Hematopoietic multipotent progenitor cell treated with erythropoietin and hydrocortisone succinate and interleukin-3 and kit ligand, for 15 days (in vitro differentiated cells): ENCODE data around the gene CDC42BPG.

Source experiments
- DNase-seq: peaks from one replicate; pipeline ENCODE4 v3.0.0-alpha.2; 2015; ENCODE audit warnings: low spot score

CDC42BPG gene, protein sequence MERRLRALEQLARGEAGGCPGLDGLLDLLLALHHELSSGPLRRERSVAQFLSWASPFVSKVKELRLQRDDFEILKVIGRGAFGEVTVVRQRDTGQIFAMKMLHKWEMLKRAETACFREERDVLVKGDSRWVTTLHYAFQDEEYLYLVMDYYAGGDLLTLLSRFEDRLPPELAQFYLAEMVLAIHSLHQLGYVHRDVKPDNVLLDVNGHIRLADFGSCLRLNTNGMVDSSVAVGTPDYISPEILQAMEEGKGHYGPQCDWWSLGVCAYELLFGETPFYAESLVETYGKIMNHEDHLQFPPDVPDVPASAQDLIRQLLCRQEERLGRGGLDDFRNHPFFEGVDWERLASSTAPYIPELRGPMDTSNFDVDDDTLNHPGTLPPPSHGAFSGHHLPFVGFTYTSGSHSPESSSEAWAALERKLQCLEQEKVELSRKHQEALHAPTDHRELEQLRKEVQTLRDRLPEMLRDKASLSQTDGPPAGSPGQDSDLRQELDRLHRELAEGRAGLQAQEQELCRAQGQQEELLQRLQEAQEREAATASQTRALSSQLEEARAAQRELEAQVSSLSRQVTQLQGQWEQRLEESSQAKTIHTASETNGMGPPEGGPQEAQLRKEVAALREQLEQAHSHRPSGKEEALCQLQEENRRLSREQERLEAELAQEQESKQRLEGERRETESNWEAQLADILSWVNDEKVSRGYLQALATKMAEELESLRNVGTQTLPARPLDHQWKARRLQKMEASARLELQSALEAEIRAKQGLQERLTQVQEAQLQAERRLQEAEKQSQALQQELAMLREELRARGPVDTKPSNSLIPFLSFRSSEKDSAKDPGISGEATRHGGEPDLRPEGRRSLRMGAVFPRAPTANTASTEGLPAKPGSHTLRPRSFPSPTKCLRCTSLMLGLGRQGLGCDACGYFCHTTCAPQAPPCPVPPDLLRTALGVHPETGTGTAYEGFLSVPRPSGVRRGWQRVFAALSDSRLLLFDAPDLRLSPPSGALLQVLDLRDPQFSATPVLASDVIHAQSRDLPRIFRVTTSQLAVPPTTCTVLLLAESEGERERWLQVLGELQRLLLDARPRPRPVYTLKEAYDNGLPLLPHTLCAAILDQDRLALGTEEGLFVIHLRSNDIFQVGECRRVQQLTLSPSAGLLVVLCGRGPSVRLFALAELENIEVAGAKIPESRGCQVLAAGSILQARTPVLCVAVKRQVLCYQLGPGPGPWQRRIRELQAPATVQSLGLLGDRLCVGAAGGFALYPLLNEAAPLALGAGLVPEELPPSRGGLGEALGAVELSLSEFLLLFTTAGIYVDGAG (N-terminal part only)

GRCh38 chr11:64844330-64845128 is at the start of gene CDC42BPG:
Gene CDC42BPG, minus strand, starts transcription at chr11:64844653. Its CDS starts 84 bp downstream, at chr11:64844569.
- peak; percentile 70 for DNase-seq

DNA sequence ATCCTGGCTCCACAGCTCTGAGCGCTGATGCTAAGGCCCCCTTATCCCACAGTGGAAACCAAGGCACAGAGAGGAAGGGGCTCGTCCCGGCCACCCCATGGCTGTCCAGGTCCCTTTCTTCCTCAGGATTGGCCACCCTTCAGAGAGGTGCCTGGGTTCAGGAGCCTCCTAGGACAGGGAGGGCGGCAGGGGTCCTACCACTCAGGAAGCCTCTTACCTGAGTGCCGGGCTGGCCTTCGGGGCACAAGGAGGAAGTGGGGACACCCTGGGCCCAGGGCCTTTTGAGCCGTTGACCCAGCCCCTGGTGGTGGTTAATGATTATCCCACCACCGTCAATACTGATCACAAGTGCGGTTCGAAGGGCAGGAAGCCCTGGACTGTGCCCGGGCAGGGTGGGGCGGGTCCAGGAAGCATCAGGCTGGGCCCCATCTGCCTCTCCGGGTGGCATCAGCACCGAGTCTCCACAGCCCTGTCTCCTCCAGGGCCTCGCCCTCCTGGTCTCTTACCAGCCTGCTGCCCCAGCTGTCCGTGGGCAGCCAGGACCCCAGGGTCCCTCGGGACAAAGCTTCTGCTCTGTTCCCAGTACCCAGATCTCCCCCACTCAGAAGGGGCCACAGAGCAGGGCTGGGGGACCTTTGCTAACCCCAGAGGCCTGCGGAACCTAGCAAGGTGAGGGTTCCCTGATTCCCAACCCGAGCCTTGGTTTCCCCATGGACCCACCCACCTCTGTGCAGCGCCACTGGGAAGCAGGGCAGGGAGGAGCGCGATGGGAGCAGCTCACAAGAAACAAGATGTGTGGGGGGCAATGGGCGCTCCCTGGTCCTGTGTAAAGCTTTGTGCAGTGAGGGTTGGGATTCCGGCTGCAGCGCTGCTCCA is 49.0 kb upstream of the CDC42BPG start:
- DNase-seq: no peak

DNA sequence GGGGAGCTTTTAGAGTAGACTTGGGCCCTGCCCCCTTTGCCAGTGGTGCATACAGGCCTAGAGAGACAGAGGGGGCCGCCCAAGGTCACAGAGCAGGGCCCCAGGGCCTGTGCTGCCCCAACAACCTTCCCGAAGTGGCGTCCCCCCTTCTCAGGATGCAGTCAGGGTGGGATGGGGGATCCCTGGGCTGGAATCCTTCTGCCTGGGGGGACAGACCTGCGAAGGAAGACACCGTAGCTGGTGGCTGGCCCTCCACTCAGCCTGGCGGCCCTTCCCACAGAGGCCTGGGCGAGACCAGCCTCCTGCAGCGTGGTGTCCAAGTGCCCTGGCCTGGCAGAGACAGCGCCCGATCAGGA is 48.4 kb upstream of the CDC42BPG start:
- no peak for DNase-seq

DNA sequence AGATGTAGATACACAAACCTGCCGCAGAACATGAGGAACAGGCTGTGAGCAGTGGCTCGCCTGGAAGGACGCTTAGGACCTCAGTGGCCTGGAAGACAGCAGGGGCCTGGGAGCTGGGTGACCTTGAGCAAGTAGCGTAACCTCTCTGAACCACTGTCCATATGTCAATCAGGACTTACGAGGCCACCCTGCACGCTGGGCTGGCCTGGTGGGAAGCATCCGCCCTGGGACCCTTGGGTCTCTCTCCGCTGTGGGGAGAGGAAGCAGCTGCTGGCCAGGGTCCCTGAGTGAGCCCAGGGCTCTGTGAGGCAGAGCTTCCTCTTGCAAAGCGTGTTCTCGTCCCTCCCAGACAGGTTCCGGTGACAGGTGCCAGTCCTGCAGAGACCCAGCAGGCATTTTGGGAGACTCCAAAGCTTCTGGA is 48.0 kb upstream of the CDC42BPG start:
- DNase-seq: no peak

GRCh38 chr11:64891880-64892279 is 47.4 kb upstream of the CDC42BPG start:
- no peak for DNase-seq

GRCh38 chr11:64891215-64891848 is 46.9 kb upstream of the CDC42BPG start:
- no peak for DNase-seq

DNA sequence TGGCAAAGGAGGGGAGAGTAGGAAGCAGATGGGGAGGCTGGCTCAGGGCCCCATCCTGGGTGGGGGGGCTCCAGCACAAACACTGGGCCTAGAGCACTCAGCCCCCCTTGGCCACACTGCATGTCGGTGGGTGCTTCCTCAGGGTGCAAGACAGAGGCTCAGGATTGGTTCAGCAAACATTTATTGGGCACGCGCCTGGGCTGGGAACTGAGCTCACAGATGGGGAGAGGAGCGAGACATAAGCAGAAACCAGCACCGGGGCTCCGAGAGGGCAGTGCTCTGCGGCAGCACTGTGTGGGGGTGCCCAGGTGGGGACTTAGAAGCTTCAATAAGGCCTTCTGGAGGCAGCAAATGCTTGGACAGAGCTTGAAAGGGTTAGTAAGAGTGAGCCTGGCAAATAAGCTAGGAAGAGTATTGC is 46.1 kb upstream of the CDC42BPG start:
- DNase-seq: no peak

- DNase-seq: peak; percentile 96
Measured at GRCh38 chr11:64888729-64889511, 44.5 kb upstream of the CDC42BPG start.

DNA sequence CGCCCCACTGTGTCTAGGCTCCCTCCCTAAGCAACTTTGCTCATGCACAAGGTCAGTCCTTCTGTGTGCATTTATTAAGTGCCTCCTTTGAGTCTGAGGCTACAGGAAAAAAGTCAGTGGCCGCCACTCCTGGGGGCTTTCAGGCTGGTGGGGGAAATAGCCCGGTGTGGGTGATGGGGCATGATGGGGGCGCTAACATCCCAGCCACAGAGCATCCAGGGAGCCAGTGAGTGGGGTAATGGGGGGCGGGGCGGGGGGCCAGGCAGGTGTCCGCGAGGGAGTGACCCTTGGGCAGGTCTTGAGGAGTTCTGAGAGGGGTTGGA is 43.9 kb upstream of the CDC42BPG start:
- DNase-seq: no peak

DNA sequence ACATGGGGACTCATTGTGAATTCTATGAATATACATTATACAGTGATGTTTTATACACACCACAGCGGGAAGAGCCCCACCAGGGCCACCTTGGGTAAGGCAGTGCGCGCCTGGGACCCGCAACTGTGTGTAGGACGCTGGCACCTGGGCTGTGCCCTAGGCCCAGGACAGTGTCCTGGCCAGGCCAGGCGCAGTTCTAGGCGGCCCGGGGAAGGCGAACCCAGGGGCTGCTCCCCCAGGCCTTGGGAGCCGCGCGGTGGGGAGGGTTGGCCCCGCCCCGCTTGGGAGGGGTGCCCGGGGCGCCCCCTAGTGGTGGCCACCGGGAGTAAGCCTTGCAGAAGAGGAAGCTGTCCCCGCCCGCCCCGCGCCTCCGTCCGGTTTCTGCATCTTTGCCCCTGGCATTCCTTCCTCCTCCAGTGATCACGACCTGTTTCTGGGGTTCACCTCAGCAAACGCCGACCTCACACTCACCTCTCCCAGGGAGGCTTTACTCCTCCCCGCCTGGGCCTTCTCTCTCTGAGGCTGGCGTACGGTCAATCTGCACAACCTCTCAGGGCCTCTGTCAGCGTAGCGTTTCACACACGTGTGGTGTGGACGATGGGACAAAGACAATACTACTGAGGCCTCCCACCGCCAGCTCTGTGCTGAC is 43.4 kb upstream of the CDC42BPG start:
- DNase-seq: peak; percentile 89

- DNase-seq: no peak
Measured at GRCh38 chr11:64887234-64887756, 42.8 kb upstream of the CDC42BPG start.

DNA sequence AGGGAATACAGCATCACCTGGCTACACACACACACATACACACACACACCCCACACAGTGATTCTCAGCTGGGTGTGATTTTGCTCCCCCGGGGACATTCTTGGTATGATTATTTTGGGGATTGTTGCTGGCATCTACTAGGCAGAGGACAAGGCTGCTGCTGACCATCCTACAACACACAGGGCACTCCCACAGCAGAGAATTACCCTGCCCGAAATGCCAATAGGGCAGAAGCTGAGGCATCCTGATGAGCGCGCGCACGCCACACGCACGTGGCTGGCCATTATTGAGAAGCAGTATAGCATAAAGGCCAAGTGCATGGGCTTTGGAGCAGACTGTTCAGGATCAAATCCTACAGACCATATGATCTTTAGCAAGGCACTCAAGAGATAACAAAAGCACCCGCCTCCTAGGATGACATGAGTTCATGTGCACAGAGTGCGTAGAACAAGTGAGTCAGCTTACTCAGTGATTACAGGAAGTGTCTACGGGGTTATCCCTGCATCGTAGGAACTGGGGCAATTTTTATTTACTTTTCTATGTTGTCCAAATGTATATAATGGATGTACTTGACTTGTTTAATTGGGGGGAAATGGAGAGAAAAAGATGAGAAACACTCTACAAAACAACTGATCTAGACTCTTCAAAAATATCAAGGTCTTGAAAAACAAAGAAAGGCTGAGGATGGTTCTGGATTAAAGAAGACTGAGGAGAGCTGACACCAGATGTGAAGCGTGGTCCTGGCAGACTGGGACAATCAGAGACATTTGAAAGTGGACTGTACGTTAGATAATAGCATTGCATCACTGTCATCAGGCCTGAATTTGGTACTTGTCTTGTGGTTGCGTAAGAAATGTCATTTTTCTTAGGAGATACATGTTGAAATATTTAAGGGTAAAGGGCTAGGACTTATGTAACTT is 41.2 kb upstream of the CDC42BPG start:
- DNase-seq: peak; percentile 95

GRCh38 chr11:64884019-64884418 is 39.6 kb upstream of the CDC42BPG start:
- no peak for DNase-seq

- DNase-seq: no peak
Measured at GRCh38 chr11:64883575-64883974, 39.1 kb upstream of the CDC42BPG start.

DNA sequence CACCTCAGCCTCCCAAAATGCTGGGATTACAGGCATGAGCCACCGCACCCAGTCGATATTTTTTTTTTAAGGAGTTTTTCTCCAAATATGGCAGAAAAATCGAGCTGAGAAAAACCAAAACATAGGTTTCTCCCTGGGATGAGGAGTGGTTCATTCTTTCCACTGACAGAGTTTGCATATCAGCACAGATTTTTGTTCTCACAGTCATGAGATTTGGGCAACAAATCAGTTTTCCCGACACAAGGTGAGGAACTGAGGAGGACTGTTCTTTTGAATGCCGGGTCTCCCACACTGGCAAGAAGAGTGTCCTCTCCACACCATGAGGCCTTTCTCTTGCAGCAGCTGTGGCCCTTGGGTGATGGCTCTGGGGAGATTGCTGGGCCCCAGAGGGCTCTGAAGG is 37.8 kb upstream of the CDC42BPG start:
- no peak for DNase-seq

DNA sequence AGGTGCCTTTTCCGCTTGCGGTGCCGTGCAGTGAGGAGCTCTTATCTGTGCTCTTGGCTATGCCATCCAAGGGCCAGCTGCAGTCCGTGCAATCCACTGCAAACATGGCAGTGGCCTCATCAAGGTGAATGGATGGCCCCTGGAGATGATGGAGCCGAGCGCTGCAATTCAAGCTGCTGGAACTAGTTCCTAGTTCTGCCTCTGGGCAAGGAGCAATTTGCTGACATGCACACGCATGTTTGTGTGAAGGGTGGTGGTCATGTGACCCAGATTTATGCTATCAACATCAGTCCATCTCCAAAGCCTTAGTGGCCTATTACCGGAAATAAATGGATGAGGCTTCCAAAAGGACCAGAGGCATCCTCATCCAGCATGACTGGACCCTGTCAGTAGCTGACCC is 37.0 kb upstream of the CDC42BPG start:
- DNase-seq: no peak

GRCh38 chr11:64880240-64881001 is 36.0 kb upstream of the CDC42BPG start:
- no peak for DNase-seq
